Upper lobe of left lung (tissue), 6 donors: ENCODE measurements around the gene MSX2. TPM values are rescaled to one million over a fixed set of nuclear protein-coding genes. Genes with fewer than 3 reads are reported as not detected.

Source experiments
- ATAC-seq, 2 donors: fragments of 200-7000 bp; cut with Tn5 transposase; one replicate each; pipeline ENCODE4 v1.9.1; 2022; ENCODE audit warnings: mild to moderate bottlenecking in 2 of 2, moderate library complexity in 2 of 2; ENCODE audit not compliant: low FRiP score in 2 of 2
- DNase-seq, 2 donors: peaks; one replicate each; pipeline ENCODE4 v3.0.0-alpha.2; 2019 to 2020
- H3K27ac ChIP-seq, 4 donors: fragments of 200-600 bp; sonication (generic); one replicate each; pipeline ENCODE4 v1.5.1; 2016 to 2019
- H3K27me3 ChIP-seq, 4 donors: fragments of 200-600 bp; sonication (generic); one replicate each; pipeline ENCODE4 v1.5.1; 2017 to 2019
- H3K36me3 ChIP-seq, 4 donors: fragments of 200-600 bp; sonication (generic); one replicate each; pipeline ENCODE4 v1.5.1; 2016 to 2019
- H3K4me1 ChIP-seq, 4 donors: fragments of 200-600 bp; sonication (generic); one replicate each; pipeline ENCODE4 v1.5.1; 2018 to 2019
- H3K4me3 ChIP-seq, 4 donors: fragments of 200-600 bp; sonication (generic); one replicate each; pipeline ENCODE4 v1.5.1; 2017 to 2019; ENCODE audit warnings: mild to moderate bottlenecking in 2 of 4, moderate library complexity in 1 of 4
- H3K9me3 ChIP-seq, 4 donors: fragments of 200-600 bp; sonication (generic); one replicate each; pipeline ENCODE4 v1.5.1; 2018 to 2019
- CTCF ChIP-seq, 6 experiments: fragments of 450-650 bp in 4 of 6; fragments of 200-600 bp in 2 of 6; sonication (generic) in 2 of 6; IDR thresholded peaks; one replicate each; pipeline ENCODE4 v1.5.1; 2016 to 2019; ENCODE audit warnings: antibody characterized with exemption in 6 of 6
- EP300 ChIP-seq, 4 donors: sonication (generic); formaldehyde crosslinking; IDR thresholded peaks; one replicate each; pipeline ENCODE4 v1.5.1; 2017; ENCODE audit warnings: antibody characterized with exemption in 4 of 4, control low read depth in 2 of 4
- POLR2A ChIP-seq, 4 donors: fragments of 450-650 bp; IDR thresholded peaks; one replicate each; pipeline ENCODE4 v1.5.1; 2016 to 2017; ENCODE audit warnings: antibody characterized with exemption in 4 of 4, mild to moderate bottlenecking in 2 of 4
- POLR2AphosphoS5 ChIP-seq, 2 donors: sonication (generic); formaldehyde crosslinking; IDR thresholded peaks; one replicate each; pipeline ENCODE4 v1.5.1; 2017; ENCODE audit warnings: antibody characterized with exemption in 2 of 2
- WGBS, 2 donors: methylation state at CpG; one replicate each; pipeline ENCODE4 v1.1.5; 2017 to 2018; 5-methylcytosine and 5-hydroxymethylcytosine counted together
- total RNA-seq, 6 donors: library from RNA; depleted of rRNA in 4 of 6; stranded (reverse); fragments of >200 nt in 4 of 6; gene quantifications; one replicate each; pipeline versions ENCODE4 v1.1.0 to v1.2.1, GENCODE V29; 2016 to 2021
- donor health status: DM: no; HTN: no; CAD: no; lungs with moderate emphysema.
- donor health status: DM: no; HTN: yes; CAD: no; lungs with severe emphysema.

Gene MSX2
- total RNA-seq, 6 donors from 2014 or later = 0.44 to 1.6 (median 1.5) TPM; not detected in 2

GRCh38 chr5:174732036-174733020 lies 7.9 kb downstream of the MSX2 start:
- WGBS, 2 donors = 15 to 16% methylated on average over 24 to 52 of the region's 62 CpGs
- no peak overlapping the region for H3K4me3 ChIP-seq
- peaks cover 0 to 55% (median 19%) of the 10 kb centered on the region in 4 donors for H3K27me3 ChIP-seq
- H3K27ac ChIP-seq = no peak overlapping the region
- ATAC-seq (no peak), DNase-seq (peak in 1 of 2 donors; percentile 75)
- no peak for TF ChIP-seq POLR2AphosphoS5 (IDR thresholded peaks at IDR 0.05)
- no peak for TF ChIP-seq POLR2A (IDR thresholded peaks at IDR 0.05)
- no peak for TF ChIP-seq EP300 (IDR thresholded peaks at IDR 0.05)
- TF ChIP-seq CTCF (IDR thresholded peaks at IDR 0.05) = no peak
- no peaks in the 10 kb centered on the region for H3K9me3 ChIP-seq
- no peaks in the 10 kb centered on the region for H3K36me3 ChIP-seq
- H3K4me1 ChIP-seq = peaks cover 0 to 10% (median 1%) of the 10 kb centered on the region in 4 donors

DNA sequence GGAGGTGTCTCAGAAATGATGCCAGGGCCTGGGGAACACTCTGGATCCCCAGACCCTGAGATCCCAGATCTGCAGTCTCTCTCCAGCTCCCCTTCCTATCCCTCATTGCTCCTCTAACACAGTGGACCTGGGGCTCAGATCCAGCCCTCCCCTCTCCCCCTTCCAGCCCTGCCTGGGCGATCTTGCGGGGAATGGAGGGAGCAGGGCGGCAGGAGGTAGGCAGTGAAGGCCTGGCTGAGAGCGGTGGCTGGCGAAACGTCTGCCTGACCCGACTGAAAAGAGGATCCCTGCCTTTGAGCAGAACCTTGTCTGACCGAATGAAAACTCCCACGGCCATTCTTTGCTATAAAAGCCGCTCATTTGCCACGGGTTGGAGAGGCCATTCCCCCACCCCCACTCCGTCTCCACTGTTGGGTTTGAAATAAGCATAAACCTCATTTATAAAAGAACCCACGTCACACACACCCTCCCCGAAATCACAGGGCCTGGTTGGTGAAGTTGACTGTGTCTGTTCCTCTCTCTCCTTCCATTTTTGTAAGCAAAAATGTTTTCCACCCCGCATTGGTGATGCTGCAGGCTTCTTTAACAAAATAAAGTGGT lies 8.8 kb downstream of the MSX2 start:
- no peak for TF ChIP-seq POLR2A (IDR thresholded peaks at IDR 0.05)
- TF ChIP-seq CTCF (IDR thresholded peaks at IDR 0.05) = no peak
- no peak for TF ChIP-seq EP300 (IDR thresholded peaks at IDR 0.05)
- TF ChIP-seq POLR2AphosphoS5 (IDR thresholded peaks at IDR 0.05) = no peak
- Histone ChIP-seq H3K27ac (no peak overlapping the region), H3K36me3 (no peaks in the 10 kb centered on the region), H3K4me1 (peaks cover 0 to 10% (median 1%) of the 10 kb centered on the region in 4 donors), H3K27me3 (peaks cover 0 to 55% (median 19%) of the 10 kb centered on the region in 4 donors), H3K4me3 (no peak overlapping the region), H3K9me3 (no peaks in the 10 kb centered on the region)
- no peak for DNase-seq
- 26 to 29% methylated on average over 13 to 15 of the region's 15 CpGs for WGBS, 2 donors
- no peak for ATAC-seq

DNA sequence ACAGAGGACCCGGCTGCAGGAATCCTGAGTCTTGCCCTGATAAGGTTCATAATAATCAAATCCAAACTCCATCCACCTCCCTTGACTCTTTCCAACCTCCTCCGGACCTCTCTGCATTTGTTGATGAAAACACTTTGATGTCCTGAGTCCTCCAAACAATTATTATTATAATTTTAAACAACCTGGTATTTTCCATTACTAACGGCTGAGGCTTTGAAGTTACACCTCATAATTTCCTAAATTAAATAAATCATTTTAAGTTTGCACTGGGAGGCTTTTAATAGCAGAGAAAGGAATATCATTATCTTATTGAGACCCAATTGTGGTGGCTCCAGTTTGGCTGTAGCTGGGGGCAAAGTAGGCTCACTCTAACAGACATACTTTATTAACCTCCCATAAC lies 9.5 kb downstream of the MSX2 start:
- Histone ChIP-seq H3K27ac (no peak overlapping the region), H3K9me3 (no peaks in the 10 kb centered on the region), H3K4me3 (no peak overlapping the region), H3K27me3 (peaks cover 0 to 55% (median 19%) of the 10 kb centered on the region in 4 donors), H3K36me3 (no peaks in the 10 kb centered on the region), H3K4me1 (peaks cover 0 to 10% (median 1%) of the 10 kb centered on the region in 4 donors)
- DNase-seq = no peak
- ATAC-seq = no peak
- TF ChIP-seq POLR2A (IDR thresholded peaks at IDR 0.05) (no peak), POLR2AphosphoS5 (IDR thresholded peaks at IDR 0.05) (no peak), EP300 (IDR thresholded peaks at IDR 0.05) (no peak), CTCF (IDR thresholded peaks at IDR 0.05) (no peak)
- 28 to 37% methylated on average over 3 of the region's 3 CpGs for WGBS, 2 donors

- no peak for DNase-seq
- Histone ChIP-seq H3K36me3 (no peaks in the 10 kb centered on the region), H3K4me1 (peaks cover 0 to 10% (median 1%) of the 10 kb centered on the region in 4 donors), H3K4me3 (no peak overlapping the region), H3K27ac (no peak overlapping the region), H3K9me3 (no peaks in the 10 kb centered on the region), H3K27me3 (peaks cover 0 to 55% (median 19%) of the 10 kb centered on the region in 4 donors)
- WGBS, 2 donors = 9 to 12% methylated on average over 18 to 22 of the region's 22 CpGs
- ATAC-seq = no peak
- TF ChIP-seq EP300 (IDR thresholded peaks at IDR 0.05) (no peak), POLR2A (IDR thresholded peaks at IDR 0.05) (no peak), CTCF (IDR thresholded peaks at IDR 0.05) (no peak), POLR2AphosphoS5 (IDR thresholded peaks at IDR 0.05) (no peak)
Measured at GRCh38 chr5:174734571-174735497, 10.5 kb downstream of the MSX2 start.
